GM12865 (cell line): ENCODE results near the gene FUCA2.

Source experiments
- DNase-seq: peaks from one replicate; pipeline ENCODE4 v3.0.0; 2010; ENCODE audit warnings: low read depth
- H3K4me3 ChIP-seq: 2 replicates; pipeline ENCODE4 v1.5.1; 2011; ENCODE audit warnings: mild to moderate bottlenecking, low read depth, low read length, control low read depth
- CTCF ChIP-seq: IDR thresholded peaks from 2 replicates; pipeline ENCODE4 v1.5.1; 2011; ENCODE audit warnings: low read length, control low read depth, low read depth, inconsistent platforms; ENCODE audit not compliant: insufficient read depth; ENCODE audit errors: missing control alignments

The FUCA2 gene

GRCh38 chr6:143504369-143504768, 7.2 kb downstream of the FUCA2 start:
- no peak for DNase-seq
- no peak overlapping the region for H3K4me3 ChIP-seq
- TF ChIP-seq CTCF = no peak

- TF ChIP-seq CTCF = no peak
- H3K4me3 ChIP-seq = no peak overlapping the region
- DNase-seq = no peak
Observed at GRCh38 chr6:143501851-143502250, 9.7 kb downstream of the FUCA2 start.

DNA sequence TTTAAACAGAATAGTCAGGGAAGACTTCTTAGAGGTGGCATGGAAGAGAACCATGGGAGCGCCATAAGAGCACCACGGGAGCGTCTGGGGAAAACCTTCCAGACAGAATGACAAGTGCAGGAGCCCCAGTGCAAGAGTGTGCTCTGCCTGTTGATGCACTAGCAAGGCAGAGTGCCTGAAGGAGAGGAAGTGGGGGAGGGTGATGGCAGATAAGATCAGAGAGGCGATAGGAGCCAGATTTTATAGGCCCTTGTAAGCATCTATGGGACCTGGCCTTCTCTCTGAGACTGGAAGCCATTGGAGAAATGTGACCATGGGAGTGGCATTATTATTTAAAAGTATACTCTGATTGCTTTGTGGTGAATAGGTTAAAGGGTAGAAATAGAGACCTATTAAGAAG, 13.1 kb downstream of the FUCA2 start:
- no peak for TF ChIP-seq CTCF
- H3K4me3 ChIP-seq = no peak overlapping the region
- no peak for DNase-seq

DNA sequence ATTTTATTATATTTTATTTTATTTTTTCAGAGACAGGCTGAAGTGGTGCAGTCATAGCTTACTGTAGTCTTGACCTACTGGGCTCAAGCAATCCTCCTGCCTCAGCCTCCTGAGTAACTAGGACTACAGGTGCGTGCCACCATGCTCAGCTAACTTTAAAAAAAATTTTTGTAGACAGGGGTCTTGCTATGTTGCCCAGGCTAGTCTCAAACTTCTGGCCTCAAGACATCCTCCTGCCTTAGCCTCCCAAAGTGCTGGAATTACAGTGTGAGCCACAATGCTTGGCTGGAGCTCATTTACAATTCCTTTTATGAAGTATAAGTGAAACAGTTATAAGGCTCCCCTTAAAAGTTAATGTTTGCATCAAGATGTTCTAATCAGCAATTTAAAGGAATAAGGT, 14.5 kb downstream of the FUCA2 start:
- no peak for TF ChIP-seq CTCF
- DNase-seq = no peak

DNA sequence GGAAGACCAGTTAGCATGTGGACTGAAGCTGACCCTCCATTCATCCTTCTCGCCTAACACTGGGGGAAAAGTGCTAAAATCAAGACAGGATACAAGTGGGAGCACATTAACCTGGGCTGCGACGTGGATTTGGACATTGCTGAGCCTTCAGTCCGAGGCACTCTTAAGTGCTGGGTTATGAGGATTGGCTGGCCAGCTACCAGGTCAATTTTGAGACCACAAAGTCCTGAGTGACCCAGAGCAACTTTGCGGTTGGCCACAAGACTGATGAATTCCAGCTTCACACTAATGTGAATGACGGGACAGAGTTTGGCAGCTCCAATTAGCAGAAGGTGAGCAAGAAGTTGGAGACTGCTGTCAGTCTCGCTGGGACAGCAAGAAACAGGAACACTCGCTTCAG, 20.7 kb downstream of the FUCA2 start:
- no peak for TF ChIP-seq CTCF
- H3K4me3 ChIP-seq = no peak overlapping the region
- DNase-seq = no peak

More for the DNA sequence above, 14.5 kb downstream of the FUCA2 start:
- no peak overlapping the region for H3K4me3 ChIP-seq

DNA sequence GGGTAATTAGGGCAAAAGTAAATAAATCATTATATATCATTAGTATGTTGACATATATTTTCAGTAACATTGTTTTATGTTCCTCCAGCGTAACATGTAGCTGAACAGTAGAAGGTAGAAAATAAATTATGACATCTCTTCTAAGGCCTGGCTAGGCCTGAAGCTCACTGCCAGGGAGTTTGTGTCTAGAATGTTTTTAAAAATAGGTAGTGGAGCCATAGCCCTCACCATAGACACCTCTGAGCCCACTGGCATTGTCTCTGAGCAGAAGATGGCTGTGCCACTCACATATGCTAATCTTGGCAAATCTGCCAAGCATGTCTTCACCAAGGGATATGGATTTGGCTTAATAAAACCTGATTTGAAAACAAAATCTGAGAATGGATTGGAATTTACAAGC, 21.3 kb downstream of the FUCA2 start:
- H3K4me3 ChIP-seq = no peak overlapping the region
- no peak for TF ChIP-seq CTCF
- DNase-seq = no peak

GRCh38 chr6:143486752-143487151, 24.8 kb downstream of the FUCA2 start:
- no peak for DNase-seq
- no peak for TF ChIP-seq CTCF
- H3K4me3 ChIP-seq = no peak overlapping the region
